Measurements from ENCODE around the gene CHMP6. TPM values are rescaled to one million over a fixed set of nuclear protein-coding genes. Genes with fewer than 3 reads are reported as not detected.

The CHMP6 gene
- total RNA-seq, 4 donors from 2014 or later, result 13.5 to 23.2 (median 16.8) TPM

DNA sequence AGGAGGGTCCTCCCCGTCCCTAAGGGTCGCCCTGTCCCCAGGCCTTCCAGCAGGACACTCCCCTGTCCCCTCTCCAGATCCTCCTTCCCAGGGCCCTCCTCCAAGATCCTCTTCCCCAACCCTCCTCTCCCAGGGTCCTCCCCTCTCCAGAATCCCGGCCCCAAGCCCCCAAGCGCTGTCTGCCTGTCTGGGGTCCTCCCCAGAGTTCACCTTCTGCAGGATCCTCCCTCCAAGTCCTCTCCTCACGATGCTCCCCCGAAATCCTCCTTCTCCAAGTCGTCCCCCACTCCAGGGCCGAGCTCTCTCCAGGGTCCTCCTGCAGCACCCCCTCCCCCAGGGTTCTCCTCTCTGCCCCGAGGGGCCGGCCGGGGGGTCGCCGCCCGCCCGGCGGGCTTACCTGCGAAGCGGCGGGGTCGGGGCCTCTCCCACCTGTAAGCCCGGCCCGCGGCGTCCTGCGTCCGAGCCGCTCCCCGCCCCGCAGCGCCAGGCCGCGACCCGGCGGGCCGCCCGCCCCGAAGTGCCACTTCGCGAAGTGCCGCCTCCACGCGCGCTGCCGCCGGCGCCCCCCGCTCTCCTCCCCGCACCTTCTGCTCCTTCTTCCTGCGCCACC, 42.6 kb downstream of the CHMP6 start:
- no peak for DNase-seq (ENCODE audit: low spot score)
- peak; percentile 3 for ATAC-seq (ENCODE audit: low FRiP score)
- TF ChIP-seq CTCF (IDR thresholded peaks at IDR 0.05), result no peak

DNA sequence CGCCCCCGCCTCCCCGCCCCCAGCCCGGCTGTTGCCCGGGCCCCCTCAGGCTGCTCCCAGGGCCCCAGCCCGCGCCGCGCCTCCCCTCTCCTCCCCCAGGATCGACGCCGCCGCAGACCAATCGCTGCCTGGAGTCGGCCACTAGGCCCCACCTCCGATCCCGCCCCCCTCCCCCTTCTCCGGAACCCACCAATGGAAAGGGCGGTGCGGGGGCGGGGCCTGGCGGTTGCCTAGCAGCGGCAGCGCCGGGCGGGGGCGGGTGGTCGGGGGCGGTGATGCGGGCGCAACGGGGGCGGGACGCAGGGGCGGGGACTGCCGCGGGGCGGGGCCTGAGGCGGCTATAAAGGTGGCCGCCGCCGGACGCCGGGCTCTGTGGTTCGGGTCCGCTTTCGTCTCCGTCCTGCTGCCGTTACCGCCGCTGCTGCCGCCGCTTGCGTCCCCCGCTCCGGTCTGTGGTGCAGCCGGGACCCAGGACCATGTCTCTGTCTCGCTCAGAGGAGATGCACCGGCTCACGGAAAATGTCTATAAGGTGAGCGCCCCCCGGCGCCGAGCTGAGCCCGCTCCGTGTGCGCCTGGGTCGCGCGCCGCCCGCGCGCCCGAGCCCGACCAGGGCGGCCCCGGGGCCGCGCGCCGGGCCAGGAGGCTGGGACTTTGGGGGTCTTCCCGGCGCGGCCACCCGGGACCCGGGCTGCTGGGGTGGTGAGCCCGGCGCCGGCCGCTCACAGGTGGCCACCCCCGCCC, 43.3 kb downstream of the CHMP6 start, which contains the start of gene BAIAP2:
TSS of gene BAIAP2 (plus strand) at position 373 of the 742 bp plus-strand sequence. CDS start at position 477, 104 bp downstream.
- ATAC-seq (ENCODE audit: low FRiP score) (peak; percentile 75), DNase-seq (ENCODE audit: low spot score) (peak; percentile 95)
- no peak for TF ChIP-seq CTCF (IDR thresholded peaks at IDR 0.05)

DNA sequence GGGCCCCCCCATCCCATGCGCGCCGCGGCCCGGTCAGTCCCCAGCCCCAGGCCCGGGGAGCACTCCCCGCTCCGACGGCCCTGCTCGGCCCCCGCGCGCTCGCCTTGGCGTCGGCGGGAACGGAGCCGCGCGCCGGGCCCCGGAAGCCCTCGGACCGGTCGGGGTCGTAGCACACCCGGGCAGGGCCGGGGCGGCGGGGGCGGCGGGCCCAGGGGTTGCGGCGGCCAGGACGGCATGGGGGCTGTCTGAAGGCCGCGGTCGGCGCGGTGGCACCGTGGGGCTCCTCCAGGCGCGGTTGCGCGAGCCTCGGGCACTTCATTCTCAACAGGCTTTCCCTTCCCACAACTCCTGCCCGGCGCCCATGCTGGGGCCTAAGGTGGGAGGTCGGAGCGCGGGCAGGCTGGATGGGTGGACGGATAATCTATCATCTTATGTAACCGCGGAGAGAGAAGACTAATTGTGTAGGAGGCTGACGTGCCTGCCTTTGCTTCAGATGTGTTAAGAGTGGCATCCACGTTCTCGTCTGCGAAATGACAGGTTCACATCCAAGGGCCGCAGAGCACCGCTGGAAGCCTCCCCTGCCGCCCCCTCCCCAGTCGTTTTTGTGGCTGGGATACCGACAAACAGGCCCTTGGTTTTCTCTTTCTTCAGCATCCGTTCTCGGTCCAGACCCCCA, 44.0 kb downstream of the CHMP6 start:
- TF ChIP-seq CTCF (IDR thresholded peaks at IDR 0.05), result no peak
- DNase-seq (ENCODE audit: low spot score), result no peak
- peak; percentile 0 for ATAC-seq (ENCODE audit: low FRiP score)

- no peak for DNase-seq (ENCODE audit: low spot score)
- no peak for TF ChIP-seq CTCF (IDR thresholded peaks at IDR 0.05)
- no peak for ATAC-seq (ENCODE audit: low FRiP score)
These were observed 44.7 kb downstream of the CHMP6 start for GRCh38 chr17:81036197-81036941.

DNA sequence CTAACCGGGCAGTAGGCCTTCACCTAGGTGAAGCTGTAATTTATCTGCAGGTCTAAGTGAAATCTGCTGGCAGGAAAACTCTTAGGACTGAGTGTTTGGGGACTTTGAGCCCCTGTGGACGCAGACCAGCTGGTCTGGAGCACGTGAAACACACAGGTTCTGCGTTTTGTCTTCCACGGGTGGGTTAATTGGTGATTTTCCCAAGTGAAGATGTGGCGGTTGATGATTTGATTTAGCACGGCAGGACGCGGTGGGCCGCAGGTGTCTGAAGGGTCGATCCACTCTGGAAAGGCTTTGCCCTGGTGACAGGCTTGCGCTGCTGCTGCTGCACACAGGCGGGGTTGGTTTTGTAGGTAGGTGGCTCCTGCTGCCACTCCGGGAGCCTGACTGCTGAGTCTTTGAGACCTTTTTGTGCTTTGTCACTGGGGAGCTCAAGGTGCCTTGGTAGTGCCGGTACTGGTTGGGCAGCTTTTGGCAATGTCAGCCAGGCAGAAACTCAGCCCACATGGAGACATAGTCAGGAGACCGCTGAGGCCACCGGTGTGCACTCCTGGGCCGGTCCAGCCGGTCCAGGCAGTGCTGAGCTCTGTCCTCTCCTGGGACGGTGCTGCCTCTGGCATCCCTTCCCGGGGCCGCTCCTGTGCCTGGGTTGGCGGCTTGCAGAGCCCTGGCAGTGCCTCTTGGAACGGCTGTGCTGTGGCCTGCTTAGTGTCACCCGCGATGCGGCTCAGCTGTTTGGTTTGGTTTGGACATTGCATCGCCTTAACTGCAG, 45.6 kb downstream of the CHMP6 start:
- ATAC-seq (ENCODE audit: low FRiP score), result no peak
- no peak for DNase-seq (ENCODE audit: low spot score)
- no peak for TF ChIP-seq CTCF (IDR thresholded peaks at IDR 0.05)

All from omental fat pad (tissue), 4 donors.